DMS53 treated with DMSO at 0.1 percent for 48 hours (cell line): ENCODE measurements around the gene GADD45A.
"Not testable (repeated sequence)": the region's sequence is repeated elsewhere in the genome, so short reads cannot be mapped to it uniquely, and the experiment has no call there.

Experiments used
- DNase-seq: peaks from one replicate; lab custom pipeline; 2025; ENCODE audit not compliant: unreplicated experiment; lab: John Stamatoyannopoulos, UW

Gene GADD45A, protein sequence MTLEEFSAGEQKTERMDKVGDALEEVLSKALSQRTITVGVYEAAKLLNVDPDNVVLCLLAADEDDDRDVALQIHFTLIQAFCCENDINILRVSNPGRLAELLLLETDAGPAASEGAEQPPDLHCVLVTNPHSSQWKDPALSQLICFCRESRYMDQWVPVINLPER

DNA sequence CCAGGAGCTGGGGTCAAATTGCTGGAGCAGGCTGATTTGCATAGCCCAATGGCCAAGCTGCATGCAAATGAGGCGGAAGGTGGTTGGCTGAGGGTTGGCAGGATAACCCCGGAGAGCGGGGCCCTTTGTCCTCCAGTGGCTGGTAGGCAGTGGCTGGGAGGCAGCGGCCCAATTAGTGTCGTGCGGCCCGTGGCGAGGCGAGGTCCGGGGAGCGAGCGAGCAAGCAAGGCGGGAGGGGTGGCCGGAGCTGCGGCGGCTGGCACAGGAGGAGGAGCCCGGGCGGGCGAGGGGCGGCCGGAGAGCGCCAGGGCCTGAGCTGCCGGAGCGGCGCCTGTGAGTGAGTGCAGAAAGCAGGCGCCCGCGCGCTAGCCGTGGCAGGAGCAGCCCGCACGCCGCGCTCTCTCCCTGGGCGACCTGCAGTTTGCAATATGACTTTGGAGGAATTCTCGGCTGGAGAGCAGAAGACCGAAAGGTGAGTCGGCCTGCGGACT lies at the start of gene GADD45A:
Gene GADD45A (plus strand): TSS at position 135 of the 491 bp plus-strand sequence. CDS start 294 bp downstream, at position 429.
- peak; percentile 99 for DNase-seq

DNA sequence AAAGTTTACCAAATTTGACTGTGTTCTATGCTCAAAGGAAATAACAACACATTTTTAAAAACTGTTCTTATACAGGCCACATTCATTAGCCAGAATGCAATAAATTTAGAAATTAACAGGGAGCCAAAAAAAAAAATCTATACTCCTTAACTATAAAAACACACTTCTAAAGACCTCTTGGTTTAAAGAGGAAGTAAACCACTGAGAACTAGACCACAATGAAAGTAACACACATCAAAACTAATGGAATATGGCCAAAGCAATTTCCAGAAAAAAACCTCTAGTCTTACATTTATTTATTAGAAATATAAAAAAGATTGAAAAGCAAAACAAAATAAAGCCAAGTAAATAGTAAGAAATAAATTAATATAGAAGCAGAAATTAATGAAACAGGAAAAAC lies 48.9 kb upstream of the GADD45A start:
- no peak for DNase-seq

GRCh38 chr1:67639361-67639760 lies 45.6 kb upstream of the GADD45A start:
- DNase-seq = no peak

DNA sequence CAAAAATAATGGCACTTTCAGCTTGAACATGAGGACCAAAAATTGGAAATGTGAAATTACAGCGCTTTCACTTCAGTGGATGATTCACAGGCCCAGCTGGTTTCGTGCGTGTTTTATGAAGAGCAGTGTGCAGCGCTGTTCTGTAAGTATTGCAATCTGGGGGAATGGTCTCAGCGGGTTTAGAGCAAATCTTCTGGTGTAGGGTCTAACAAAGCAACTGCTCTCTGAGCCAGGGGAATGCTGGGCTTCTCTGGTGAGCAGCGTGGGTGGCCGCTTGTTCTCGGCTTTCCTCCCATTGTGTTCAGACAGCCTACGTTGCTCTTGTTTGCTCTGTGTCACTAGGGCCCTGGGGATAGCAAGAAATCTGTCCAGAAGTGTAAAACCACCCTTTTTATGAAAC lies 42.4 kb upstream of the GADD45A start:
- no peak for DNase-seq

DNA sequence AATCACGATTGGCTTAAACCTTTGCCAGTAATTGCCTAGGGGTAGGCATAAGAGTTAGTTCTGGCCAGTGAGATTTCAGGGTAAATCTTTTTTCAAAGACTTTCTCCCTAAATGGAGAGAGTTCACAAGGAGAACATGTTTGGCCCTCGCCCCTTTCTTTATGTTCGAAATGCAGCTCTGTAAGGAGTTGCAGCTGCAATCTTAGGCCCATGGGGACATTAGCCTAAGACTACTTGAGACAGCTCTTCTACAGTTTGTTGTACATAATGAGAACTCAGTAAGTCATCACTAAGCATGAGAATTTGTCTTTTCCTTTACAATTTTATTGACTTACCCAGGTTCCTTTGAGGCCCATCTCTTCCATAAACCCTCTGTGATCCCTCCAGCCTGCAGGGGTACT lies 40.4 kb upstream of the GADD45A start:
- DNase-seq = no peak

DNA sequence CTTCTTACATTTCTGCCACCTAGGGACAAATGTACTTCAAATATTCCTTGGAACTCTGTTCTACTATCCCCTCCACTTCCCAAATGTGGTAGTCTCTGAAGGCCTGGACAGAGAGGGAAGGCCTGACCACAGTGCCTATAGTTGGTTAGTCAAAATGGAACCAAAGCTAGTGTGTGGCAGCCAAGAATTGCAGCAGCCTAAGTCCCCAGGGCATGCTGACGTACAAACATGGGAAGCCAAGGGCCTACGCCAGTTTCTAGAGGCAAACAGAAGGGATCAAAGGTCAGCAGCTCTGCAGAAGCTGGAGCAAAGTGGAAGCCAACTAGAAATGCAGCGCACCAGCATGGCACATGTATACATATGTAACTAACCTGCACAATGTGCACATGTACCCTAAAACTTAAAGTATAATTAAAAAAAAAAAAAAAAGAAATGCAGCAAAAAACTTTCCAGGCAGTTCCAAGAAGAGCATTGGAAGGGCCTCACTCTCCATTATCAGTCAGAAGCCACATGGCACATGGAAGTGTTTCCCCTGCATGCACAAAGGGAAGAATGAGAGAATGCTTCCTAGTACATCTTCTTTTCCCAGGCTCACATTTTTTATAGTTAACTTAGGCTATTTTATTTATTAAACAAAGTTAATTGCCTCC lies 39.4 kb upstream of the GADD45A start:
- peak; percentile 79 for DNase-seq

DNA sequence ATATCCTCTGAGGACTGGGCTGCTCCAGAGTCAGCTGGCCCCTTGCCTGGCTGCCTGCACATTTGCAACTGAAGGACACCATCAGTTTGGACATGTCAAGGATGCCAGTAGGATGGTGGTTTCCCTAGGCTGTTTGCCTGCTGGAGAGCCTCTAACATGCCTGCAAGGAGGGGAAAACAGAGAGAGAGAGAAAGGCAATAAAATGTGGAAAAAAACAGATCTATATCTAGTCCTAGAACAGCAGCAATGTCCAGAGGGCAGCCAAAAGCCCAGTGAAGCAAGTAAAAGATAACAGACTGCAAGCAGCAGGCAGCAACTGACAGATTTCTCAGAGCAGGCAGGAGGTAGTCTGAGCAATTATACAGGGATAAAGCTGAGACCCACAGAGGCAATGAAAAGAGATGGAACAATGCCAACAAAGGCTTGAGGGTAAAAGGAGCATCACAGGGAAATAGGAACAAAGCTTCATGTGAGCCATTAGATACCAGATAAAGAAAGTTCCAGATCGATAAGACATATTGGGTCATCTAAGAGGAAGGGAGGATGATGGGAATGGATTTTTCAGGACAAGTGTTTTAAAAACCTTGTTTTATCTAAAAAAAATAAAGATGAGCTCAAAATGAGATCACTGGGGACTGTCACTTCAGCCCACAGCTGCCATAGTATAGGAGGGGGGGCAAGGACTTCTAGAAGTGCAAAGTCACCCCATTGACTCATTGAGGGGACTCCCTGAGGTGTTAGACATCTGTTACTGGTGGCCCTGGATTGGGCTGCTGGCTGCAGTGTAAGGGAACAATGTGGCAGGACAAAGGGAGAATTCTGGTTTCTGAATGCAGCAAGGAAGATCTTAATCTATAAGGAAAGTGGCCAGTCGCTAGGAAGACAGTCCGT lies 38.6 kb upstream of the GADD45A start:
- DNase-seq = peak; percentile 62

GRCh38 chr1:67647036-67647798 lies 37.8 kb upstream of the GADD45A start:
- peak; percentile 84 for DNase-seq

GRCh38 chr1:67647814-67648358 lies 37.1 kb upstream of the GADD45A start:
- no peak for DNase-seq

DNA sequence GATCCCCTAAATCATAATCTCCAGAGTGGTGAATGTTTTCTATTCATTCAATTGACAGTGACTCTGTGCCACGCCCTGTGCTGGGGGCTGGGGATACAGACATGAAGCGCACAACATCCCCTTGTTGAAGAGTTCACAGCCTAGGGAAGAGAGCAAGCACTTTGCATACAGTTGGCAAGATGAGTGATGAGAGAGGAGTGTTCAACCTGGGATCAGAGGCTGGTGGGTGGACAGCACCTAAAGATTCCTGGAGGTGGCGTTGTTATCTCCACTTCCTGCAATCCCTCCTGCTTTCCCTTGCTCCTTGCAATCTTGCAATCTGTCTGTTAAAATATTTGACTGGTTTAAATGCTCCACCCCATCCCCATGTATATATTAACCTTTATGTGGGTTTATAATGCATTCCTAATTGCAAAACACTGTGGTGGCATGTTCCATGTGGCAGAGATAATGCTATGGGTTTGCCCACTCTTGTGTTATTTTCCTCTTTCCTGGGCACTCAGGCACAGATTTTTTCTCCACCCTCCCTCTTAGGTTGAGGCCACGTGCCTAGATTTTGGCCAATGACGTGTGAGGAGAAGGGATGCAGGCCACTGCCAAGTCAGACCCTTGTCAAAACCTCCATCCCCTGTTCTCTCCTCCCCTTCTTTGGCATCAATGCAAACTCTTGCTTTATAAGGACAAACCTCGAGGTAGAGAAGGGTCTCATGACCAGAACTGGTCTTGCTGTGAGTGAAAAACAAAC lies 36.2 kb upstream of the GADD45A start:
- DNase-seq = no peak

DNA sequence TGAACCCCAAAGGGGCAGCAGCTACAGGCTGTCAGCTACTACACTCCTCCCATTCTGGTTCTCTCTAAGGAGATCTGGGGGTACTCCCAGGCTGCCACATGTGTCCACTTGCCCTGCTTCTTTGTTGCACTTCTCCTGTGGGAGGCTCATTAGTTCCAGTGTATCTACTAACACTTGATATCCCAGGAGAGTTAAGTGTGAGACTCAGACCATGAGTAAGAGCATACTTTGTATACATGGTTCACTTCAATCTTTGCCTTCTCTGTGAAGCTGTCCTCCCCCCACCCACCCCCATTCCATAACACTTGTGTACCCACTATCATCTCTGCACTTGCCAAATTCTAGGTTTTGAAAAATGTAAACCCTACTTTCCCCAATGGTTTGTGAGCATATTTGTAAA lies 34.9 kb upstream of the GADD45A start:
- DNase-seq = no peak

- DNase-seq = no peak
These were observed 34.0 kb upstream of the GADD45A start for GRCh38 chr1:67651031-67651430.

GRCh38 chr1:67652800-67653199 lies 32.2 kb upstream of the GADD45A start:
- DNase-seq = peak; percentile 92

DNA sequence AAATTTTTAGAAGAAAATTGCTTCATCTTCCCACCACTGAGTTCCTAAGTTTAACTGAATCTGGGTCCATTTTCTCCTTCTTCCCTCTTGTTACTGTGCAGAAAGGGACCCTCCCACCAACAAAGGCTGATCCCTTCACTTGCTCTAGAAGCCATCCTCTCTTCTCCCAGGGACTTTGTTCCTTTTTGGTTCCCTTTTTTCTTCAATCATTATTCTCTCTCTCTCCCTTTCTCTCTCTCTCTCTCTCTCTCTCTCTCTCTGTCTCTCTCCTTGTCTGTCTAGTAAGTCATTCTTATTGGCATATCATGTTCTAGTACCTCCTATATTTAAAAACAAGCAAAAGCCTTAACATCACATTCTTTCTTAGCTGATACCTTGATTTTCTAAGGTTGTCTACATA lies 31.7 kb upstream of the GADD45A start:
- DNase-seq = no peak

DNA sequence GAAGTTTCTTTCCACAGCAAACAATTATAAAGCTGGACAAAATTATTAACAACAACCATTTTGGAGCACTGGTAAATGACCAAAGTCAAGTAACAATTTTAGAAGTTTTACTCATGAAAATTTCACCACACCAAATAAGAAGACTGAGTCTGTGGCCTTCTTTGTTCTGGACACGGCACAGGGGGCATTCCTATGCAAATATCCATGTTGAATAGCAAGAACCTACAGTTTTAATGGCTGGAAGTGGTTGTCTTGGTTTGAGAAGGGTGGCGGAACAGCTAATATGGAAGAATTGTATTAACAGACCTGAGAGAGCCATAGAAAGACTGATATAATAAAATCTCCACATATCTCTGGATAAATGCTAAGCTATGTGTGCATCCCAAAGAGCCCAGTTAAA lies 29.4 kb upstream of the GADD45A start:
- no peak for DNase-seq

- DNase-seq = not testable (repeated sequence)
These were observed 27.8 kb upstream of the GADD45A start for GRCh38 chr1:67657152-67657551.

GRCh38 chr1:67659229-67659628 lies 25.8 kb upstream of the GADD45A start:
- DNase-seq = no peak

- DNase-seq = no peak
These were observed 22.1 kb upstream of the GADD45A start for GRCh38 chr1:67662884-67663283.

- DNase-seq = peak; percentile 87
These were observed 21.0 kb upstream of the GADD45A start for GRCh38 chr1:67664048-67664447.

- not testable (repeated sequence) for DNase-seq
These were observed 19.7 kb upstream of the GADD45A start for GRCh38 chr1:67665307-67665706.
